ENCODE measurements around the gene POLD2. TPM values are rescaled to one million over a fixed set of nuclear protein-coding genes. Genes with fewer than 3 reads are reported as not detected.

The POLD2 gene
- total and polyA plus RNA-seq, 2 of the 8 experiments (the other 6 are each of a cell fraction or from before 2014, with no cell fraction given), result 148 to 214 TPM

DNA sequence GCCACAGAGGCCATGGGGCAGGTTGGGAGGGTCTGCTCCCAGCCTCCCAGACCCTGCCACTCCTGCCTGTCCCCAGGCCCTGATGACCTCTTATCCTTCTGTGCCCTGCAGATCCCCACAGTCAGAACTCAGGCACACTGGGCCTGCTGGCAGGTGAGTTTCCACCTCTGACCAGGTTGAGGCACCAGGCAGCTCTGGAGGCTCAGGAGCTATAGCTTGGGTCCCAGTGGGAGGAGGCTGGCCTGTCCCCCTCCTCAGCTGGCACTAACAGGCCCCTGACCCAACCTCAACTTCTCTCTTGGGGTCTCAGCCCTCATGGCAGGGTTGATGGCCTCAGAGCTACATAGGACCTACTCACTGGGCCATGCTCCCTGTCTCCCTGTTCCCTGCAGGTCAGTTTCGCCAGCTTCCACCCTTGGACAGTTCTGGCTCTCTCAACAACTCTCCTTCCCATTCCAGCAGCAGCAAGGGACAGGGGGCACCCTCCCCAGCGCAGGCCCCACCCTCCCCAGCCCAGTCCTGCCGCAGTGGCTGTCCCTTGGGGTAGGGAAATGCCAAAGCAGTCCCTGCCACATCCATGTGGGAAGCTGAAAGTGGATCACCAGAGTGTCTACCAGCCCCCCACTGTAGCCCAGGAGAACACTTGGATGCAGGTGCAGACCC is 21.9 kb downstream of the POLD2 start (continued):
- TF ChIP-seq, protein P1, sequence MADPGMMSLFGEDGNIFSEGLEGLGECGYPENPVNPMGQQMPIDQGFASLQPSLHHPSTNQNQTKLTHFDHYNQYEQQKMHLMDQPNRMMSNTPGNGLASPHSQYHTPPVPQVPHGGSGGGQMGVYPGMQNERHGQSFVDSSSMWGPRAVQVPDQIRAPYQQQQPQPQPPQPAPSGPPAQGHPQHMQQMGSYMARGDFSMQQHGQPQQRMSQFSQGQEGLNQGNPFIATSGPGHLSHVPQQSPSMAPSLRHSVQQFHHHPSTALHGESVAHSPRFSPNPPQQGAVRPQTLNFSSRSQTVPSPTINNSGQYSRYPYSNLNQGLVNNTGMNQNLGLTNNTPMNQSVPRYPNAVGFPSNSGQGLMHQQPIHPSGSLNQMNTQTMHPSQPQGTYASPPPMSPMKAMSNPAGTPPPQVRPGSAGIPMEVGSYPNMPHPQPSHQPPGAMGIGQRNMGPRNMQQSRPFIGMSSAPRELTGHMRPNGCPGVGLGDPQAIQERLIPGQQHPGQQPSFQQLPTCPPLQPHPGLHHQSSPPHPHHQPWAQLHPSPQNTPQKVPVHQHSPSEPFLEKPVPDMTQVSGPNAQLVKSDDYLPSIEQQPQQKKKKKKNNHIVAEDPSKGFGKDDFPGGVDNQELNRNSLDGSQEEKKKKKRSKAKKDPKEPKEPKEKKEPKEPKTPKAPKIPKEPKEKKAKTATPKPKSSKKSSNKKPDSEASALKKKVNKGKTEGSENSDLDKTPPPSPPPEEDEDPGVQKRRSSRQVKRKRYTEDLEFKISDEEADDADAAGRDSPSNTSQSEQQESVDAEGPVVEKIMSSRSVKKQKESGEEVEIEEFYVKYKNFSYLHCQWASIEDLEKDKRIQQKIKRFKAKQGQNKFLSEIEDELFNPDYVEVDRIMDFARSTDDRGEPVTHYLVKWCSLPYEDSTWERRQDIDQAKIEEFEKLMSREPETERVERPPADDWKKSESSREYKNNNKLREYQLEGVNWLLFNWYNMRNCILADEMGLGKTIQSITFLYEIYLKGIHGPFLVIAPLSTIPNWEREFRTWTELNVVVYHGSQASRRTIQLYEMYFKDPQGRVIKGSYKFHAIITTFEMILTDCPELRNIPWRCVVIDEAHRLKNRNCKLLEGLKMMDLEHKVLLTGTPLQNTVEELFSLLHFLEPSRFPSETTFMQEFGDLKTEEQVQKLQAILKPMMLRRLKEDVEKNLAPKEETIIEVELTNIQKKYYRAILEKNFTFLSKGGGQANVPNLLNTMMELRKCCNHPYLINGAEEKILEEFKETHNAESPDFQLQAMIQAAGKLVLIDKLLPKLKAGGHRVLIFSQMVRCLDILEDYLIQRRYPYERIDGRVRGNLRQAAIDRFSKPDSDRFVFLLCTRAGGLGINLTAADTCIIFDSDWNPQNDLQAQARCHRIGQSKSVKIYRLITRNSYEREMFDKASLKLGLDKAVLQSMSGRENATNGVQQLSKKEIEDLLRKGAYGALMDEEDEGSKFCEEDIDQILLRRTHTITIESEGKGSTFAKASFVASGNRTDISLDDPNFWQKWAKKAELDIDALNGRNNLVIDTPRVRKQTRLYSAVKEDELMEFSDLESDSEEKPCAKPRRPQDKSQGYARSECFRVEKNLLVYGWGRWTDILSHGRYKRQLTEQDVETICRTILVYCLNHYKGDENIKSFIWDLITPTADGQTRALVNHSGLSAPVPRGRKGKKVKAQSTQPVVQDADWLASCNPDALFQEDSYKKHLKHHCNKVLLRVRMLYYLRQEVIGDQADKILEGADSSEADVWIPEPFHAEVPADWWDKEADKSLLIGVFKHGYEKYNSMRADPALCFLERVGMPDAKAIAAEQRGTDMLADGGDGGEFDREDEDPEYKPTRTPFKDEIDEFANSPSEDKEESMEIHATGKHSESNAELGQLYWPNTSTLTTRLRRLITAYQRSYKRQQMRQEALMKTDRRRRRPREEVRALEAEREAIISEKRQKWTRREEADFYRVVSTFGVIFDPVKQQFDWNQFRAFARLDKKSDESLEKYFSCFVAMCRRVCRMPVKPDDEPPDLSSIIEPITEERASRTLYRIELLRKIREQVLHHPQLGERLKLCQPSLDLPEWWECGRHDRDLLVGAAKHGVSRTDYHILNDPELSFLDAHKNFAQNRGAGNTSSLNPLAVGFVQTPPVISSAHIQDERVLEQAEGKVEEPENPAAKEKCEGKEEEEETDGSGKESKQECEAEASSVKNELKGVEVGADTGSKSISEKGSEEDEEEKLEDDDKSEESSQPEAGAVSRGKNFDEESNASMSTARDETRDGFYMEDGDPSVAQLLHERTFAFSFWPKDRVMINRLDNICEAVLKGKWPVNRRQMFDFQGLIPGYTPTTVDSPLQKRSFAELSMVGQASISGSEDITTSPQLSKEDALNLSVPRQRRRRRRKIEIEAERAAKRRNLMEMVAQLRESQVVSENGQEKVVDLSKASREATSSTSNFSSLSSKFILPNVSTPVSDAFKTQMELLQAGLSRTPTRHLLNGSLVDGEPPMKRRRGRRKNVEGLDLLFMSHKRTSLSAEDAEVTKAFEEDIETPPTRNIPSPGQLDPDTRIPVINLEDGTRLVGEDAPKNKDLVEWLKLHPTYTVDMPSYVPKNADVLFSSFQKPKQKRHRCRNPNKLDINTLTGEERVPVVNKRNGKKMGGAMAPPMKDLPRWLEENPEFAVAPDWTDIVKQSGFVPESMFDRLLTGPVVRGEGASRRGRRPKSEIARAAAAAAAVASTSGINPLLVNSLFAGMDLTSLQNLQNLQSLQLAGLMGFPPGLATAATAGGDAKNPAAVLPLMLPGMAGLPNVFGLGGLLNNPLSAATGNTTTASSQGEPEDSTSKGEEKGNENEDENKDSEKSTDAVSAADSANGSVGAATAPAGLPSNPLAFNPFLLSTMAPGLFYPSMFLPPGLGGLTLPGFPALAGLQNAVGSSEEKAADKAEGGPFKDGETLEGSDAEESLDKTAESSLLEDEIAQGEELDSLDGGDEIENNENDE (IDR thresholded peaks at IDR 0.05; ENCODE audit: insufficient replicate concordance, low read length), result no peak
- TF ChIP-seq EGR1 (IDR thresholded peaks at IDR 0.05; ENCODE audit: borderline replicate concordance, low read depth, low read length) (no peak), CTCF (IDR thresholded peaks at IDR 0.05; ENCODE audit: control extremely low read depth in 1 of 3, insufficient read depth in 1 of 3, low read depth in 1 of 3, low read length in 3 of 3) (no peak), EZH2 (IDR thresholded peaks at IDR 0.05; ENCODE audit: low read depth, low read length, severe bottlenecking) (no peak), POU5F1 (IDR thresholded peaks at IDR 0.05; ENCODE audit: low read depth, low read length) (no peak), CREB1 (IDR thresholded peaks at IDR 0.05) (no peak), ATF3 (IDR thresholded peaks at IDR 0.05; ENCODE audit: insufficient read depth, low read depth, low read length) (no peak)

Measured in H1 (cell line).